HG03575 (cell line): ENCODE measurements around the gene TPX2.
"Not testable (repeated sequence)": the region's sequence is repeated elsewhere in the genome, so short reads cannot be mapped to it uniquely, and the experiment has no call there.

ENCODE experiments used
- ATAC-seq: cut with Tn5 transposase; IDR thresholded peaks from one replicate; pipeline ENCODE4 v1.9.1; 2021; ENCODE audit not compliant: unreplicated experiment, insufficient number of reproducible peaks, low FRiP score; ENCODE audit errors: extremely low read depth

TPX2 gene

GRCh38 chr20:31717478-31718201 is 21.4 kb upstream of the TPX2 start:
- ATAC-seq: peak; percentile 37

- ATAC-seq: no peak
Measured at GRCh38 chr20:31718952-31719643, 20.0 kb upstream of the TPX2 start.

- ATAC-seq: no peak
Measured at GRCh38 chr20:31719644-31720485, 19.2 kb upstream of the TPX2 start.

GRCh38 chr20:31720486-31721407 is 18.3 kb upstream of the TPX2 start:
- ATAC-seq: no peak

- ATAC-seq: no peak
Measured at GRCh38 chr20:31721408-31722256, 17.5 kb upstream of the TPX2 start.

DNA sequence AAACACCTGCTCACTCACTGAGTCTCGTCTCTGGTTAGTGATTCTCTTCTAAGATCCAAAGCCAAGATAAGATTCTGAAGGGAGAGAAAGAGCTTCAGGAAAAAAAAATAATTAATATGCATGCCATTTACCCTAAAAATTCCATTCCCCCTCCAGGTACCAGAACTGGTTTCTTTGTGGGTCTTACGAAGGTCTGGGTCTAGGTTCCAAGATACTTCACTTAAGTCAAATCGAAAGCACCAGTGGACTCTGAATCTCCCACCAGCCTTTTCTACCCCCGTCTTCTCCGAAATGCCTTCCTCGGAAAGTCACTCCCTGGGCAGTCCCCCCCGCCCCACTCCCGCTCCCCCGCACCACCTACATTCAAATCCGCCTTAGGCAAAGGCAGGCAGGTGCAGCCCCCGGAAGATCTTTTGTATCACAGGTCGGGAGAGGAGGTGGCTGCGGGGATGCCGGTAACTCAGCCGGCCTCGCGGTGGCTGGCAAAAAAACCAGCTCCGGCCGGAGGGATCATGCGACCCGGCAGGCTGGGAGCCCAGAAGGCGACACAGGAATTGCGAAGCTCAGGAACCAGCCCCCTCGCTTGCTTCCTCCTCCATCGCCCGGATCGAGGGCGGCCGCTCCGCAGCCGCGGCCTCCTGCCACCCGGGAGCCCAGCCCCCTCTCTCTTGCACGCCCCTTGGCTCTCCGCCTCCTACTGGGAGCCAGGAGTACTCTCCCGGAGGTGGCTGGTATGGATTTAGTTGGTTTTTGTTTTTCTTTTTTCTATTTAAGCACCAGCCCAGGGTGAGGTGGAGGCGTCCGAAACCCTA is 16.6 kb upstream of the TPX2 start, which contains the start of gene BCL2L1:
TSS of gene BCL2L1 (minus strand) at position 612 of the 812 bp plus-strand sequence. CDS start 650 bp downstream, outside the sequence.
- ATAC-seq: no peak

- ATAC-seq: peak; percentile 5
Measured at GRCh38 chr20:31723069-31723318, 16.1 kb upstream of the TPX2 start.

- ATAC-seq: peak; percentile 50
Measured at GRCh38 chr20:31723319-31724078, 15.6 kb upstream of the TPX2 start.

DNA sequence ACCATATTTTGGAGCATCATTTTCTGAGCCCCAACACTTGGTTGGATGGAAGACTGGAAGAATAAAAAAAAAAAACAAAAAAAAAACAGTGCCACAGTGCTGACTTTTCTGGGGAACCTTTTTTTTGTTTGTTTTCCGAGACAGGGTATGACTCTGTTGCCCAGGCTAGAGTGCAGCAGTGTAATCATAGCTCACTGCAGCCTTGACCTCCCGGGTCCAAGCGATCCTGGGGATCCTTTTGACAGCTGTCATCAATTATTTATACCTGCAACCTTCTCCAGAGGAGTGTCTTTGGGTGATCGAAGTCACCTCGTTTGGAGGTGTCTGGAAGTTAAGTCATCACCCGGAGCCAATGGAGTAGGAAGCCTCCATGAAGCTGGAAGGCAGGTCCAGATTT is 7.8 kb upstream of the TPX2 start:
- no peak for ATAC-seq

DNA sequence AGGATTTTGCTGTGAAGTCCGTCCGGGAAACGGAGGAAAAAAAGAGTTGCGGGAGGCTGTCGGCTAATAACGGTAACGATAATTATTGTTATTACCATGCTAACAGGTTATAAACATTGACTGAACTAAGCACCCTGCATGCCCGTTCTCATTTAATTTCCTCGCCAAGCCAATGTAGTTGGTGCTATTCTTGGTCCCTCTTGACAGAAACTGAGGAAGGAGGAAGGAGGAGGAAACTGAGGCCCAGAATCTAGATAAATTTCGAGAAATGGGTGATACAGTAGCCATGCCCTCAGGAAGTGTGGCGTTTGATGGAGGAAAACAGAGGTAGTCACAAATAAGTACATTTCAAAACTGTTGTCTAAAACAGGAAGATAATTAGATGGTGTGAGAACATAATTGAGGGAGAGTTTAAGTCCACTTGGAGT is 474 bp downstream of the TPX2 start:
- ATAC-seq: no peak

GRCh38 chr20:31740208-31740607 is 1.1 kb downstream of the TPX2 start:
- no peak for ATAC-seq

- no peak for ATAC-seq
Measured at GRCh38 chr20:31740656-31741323, 1.7 kb downstream of the TPX2 start.

DNA sequence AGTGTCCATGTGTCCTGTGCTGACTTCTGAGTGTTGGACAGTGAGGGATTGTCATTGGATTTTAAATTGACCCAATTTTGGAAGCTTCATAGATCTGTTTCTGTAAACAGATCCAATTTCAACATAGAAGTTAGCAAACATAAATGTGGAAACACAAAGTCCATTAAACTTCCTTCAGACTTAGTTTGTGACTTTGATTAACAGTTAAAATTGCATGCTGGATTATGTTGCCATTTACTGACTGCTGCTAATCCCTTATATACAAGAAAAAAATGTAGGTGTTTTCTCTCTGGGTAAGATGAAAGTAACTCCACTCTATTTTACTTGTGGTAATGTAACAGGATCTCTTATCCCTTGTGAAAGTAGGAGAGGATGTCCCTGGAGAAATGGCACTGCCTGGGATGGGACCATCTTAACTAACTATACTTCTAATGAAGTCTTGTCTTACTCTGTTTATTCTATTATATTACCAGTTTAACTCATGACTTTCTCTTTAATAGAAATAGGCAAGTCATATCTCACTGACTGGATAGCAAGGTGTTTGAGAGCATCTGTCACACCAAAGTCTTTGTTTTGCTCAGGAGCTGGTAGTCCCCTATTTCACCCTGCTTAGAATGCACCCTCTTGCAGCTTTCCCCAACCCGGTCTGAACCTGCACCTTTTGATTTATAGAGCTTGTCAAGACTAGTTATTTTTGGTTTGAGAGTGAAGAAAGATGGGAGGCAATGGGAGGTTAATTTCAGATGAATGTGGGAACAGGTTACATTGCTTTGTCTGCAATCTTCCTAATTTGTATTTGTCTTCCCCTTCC is 7.2 kb downstream of the TPX2 start:
- ATAC-seq: no peak

DNA sequence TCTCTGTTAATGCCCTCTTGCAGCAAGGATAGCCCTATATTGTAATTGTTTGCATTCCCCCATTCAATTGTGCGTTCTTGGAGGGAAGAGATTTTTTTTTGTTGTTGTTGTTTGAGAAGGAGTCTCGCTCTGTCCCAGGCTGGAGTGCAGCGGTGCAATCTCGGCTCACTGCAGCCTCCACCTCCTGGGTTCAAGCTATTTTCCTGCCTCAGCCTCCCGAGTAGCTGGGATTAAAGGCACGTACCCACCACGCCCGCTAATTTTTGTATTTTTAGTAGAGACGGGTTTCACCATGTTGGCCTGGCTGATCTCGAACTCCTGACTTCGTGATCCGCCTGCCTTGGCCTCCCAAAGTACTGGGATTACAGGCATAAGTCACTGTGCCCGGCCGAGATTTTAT is 7.9 kb downstream of the TPX2 start:
- ATAC-seq: not testable (repeated sequence)

GRCh38 chr20:31747640-31748039 is 8.6 kb downstream of the TPX2 start:
- no peak for ATAC-seq
